Type B pancreatic cell (in vitro differentiated cells): ENCODE data around the gene TBC1D26. TPM values are rescaled to one million over a fixed set of nuclear protein-coding genes. Genes with fewer than 3 reads are reported as not detected.

ENCODE experiments used
- DNase-seq: peaks from one replicate; pipeline ENCODE4 v3.0.0; 2021; ENCODE audit warnings: mixed read lengths; ENCODE audit not compliant: unreplicated experiment; ENCODE audit errors: extremely low spot score
- H3K27ac Mint-ChIP-seq: 2 replicates; pipeline ENCODE4 v1.8.0; 2021; ENCODE audit warnings: mild to moderate bottlenecking, mixed read lengths
- H3K27me3 Mint-ChIP-seq: 2 replicates; pipeline ENCODE4 v1.8.0; 2021; ENCODE audit warnings: mixed read lengths
- H3K36me3 Mint-ChIP-seq: 2 replicates; pipeline ENCODE4 v1.8.0; 2021; ENCODE audit warnings: mixed read lengths
- H3K4me1 Mint-ChIP-seq: one replicate; pipeline ENCODE4 v1.8.0; 2021; ENCODE audit warnings: mixed read lengths; ENCODE audit not compliant: unreplicated experiment
- H3K4me3 Mint-ChIP-seq: 2 replicates; pipeline ENCODE4 v1.8.0; 2021; ENCODE audit warnings: mild to moderate bottlenecking, mixed read lengths
- H3K9me3 Mint-ChIP-seq: 2 replicates; pipeline ENCODE4 v1.8.0; 2021; ENCODE audit warnings: mixed read lengths
- total RNA-seq: library from RNA; stranded (reverse); gene quantifications from 2 replicates; pipeline ENCODE4 v1.2.1, GENCODE V29; 2021; ENCODE audit warnings: low replicate concordance
- TF ChIP-seq, protein P1 (sequence below): fragments of 200-600 bp; sonication (generic); conservative IDR thresholded peaks from 2 replicates; pipeline ENCODE4 v1.5.0; 2021; ENCODE audit warnings: antibody characterized with exemption, mild to moderate bottlenecking

TBC1D26 gene
- total RNA-seq, 1 donor from 2014 or later: 0.46 TPM

DNA sequence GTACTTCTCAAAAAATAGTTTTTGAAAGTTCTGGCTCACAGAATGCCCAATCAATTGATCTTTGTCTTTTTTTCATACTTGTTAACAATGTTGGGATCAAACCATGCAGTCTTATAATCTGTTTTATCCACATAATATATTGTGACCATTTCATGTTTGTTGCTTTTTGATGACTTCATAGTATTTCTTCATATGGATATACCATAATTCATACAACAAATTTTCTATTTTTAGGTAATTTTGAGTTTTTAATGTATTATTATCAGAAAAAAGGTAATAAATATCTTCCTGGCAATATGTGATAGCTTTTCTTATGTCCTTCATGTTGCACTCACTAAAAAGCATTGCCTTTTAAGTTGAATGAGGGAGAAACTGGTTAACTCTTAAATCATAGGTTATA lies 44.8 kb downstream of the TBC1D26 start:
- no peaks in the 10 kb centered on the region for H3K27me3 Mint-ChIP-seq
- H3K36me3 Mint-ChIP-seq: no peaks in the 10 kb centered on the region
- TF ChIP-seq, protein P1, sequence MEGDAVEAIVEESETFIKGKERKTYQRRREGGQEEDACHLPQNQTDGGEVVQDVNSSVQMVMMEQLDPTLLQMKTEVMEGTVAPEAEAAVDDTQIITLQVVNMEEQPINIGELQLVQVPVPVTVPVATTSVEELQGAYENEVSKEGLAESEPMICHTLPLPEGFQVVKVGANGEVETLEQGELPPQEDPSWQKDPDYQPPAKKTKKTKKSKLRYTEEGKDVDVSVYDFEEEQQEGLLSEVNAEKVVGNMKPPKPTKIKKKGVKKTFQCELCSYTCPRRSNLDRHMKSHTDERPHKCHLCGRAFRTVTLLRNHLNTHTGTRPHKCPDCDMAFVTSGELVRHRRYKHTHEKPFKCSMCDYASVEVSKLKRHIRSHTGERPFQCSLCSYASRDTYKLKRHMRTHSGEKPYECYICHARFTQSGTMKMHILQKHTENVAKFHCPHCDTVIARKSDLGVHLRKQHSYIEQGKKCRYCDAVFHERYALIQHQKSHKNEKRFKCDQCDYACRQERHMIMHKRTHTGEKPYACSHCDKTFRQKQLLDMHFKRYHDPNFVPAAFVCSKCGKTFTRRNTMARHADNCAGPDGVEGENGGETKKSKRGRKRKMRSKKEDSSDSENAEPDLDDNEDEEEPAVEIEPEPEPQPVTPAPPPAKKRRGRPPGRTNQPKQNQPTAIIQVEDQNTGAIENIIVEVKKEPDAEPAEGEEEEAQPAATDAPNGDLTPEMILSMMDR: no peak
- H3K9me3 Mint-ChIP-seq: peaks cover 23% of the 10 kb centered on the region
- no peaks in the 10 kb centered on the region for H3K4me1 Mint-ChIP-seq
- H3K27ac Mint-ChIP-seq: no peak overlapping the region
- no peak overlapping the region for H3K4me3 Mint-ChIP-seq
- no peak for DNase-seq

DNA sequence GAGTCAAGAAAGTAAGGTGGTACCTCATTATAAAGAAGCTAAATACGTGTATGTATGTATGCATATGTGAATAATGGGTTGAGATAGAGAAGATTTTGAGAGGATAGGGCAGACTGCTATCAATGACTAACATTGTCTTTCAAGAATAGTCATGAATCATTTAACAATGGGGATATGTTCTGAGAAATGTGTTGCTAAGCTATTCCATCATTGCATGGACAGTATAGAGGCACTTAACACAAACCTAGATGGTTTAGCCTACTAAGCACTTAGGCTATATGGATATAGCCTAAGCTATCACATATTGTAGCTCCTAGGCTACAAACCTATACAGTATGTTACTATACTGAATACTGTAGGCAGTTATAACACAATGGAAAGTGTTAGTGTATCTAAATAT lies 45.2 kb downstream of the TBC1D26 start:
- Mint-ChIP-seq H3K36me3 (no peaks in the 10 kb centered on the region), H3K9me3 (peaks cover 23% of the 10 kb centered on the region), H3K27me3 (no peaks in the 10 kb centered on the region), H3K4me1 (no peaks in the 10 kb centered on the region), H3K27ac (no peak overlapping the region), H3K4me3 (no peak overlapping the region)
- TF ChIP-seq, protein P1: no peak
- no peak for DNase-seq

DNA sequence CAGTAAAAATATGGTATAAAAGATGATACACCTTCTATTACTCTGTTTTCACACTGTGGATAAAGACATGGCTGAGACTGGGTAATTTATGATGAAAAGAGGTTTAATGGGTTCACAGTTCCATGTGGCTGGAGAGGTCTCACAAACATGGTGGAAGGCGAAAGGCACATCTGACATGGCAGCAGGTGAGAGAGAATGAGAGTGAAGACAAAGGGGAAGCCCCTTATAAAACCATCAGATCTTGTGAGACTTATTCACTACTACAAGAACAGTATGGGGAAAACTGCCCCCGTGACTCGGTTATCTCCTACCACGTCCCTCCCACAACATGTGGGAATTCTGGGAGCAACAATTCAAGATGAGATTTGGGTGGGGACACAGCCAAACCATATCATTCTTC lies 45.6 kb downstream of the TBC1D26 start:
- no peak for DNase-seq
- Mint-ChIP-seq H3K27ac (no peak overlapping the region), H3K4me3 (no peak overlapping the region), H3K4me1 (no peaks in the 10 kb centered on the region), H3K36me3 (no peaks in the 10 kb centered on the region), H3K9me3 (peaks cover 23% of the 10 kb centered on the region), H3K27me3 (no peaks in the 10 kb centered on the region)
- TF ChIP-seq, protein P1: no peak

DNA sequence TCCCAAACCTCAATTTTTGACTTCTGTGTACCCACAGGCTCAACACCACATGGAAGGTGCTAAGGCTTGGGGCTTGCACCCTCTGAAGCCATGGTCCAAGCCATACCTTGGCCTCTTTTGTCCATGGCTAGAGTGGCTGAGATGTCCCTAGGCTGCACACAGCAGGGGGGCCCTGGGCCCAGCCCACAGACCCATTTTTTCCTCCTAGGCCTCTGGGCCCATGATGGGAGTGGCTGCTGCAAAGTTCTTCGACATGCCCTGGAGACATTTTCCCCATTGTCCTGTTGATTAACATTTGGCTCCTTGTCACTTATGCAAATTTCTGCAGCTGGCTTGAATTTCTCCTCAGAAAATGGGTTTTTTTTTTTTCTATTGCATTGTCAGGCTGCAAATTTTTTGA lies 47.0 kb downstream of the TBC1D26 start:
- no peaks in the 10 kb centered on the region for H3K36me3 Mint-ChIP-seq

DNA sequence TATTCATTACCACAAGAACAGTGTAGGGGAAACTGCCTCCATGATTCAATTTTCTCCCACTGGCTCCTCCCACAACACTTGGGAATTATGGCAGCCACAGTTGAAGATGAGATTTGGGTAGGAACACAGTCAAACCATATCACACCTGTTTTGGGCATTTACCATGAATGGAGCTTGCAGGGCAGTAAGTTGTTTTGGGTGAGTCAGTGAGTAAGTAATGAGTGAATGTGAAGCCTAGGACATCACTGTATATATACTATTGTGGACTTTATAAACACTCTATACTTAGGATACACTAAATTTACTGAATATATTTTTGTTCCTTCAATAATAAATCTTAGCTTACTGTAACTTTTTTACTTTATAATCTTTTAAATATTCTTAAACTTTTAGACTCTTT lies 48.1 kb downstream of the TBC1D26 start:
- no peaks in the 10 kb centered on the region for H3K36me3 Mint-ChIP-seq
- TF ChIP-seq, protein P1: no peak
- no peaks in the 10 kb centered on the region for H3K4me1 Mint-ChIP-seq
- DNase-seq: no peak
- H3K4me3 Mint-ChIP-seq: no peak overlapping the region
- H3K27ac Mint-ChIP-seq: no peak overlapping the region
- H3K9me3 Mint-ChIP-seq: peaks cover 23% of the 10 kb centered on the region
- H3K27me3 Mint-ChIP-seq: no peaks in the 10 kb centered on the region

More for the DNA sequence above, 47.0 kb downstream of the TBC1D26 start:
- no peak overlapping the region for H3K4me3 Mint-ChIP-seq
- H3K27me3 Mint-ChIP-seq: no peaks in the 10 kb centered on the region
- no peak overlapping the region for H3K27ac Mint-ChIP-seq
- H3K4me1 Mint-ChIP-seq: no peaks in the 10 kb centered on the region
- peaks cover 23% of the 10 kb centered on the region for H3K9me3 Mint-ChIP-seq
- no peak for DNase-seq
- TF ChIP-seq, protein P1: no peak

DNA sequence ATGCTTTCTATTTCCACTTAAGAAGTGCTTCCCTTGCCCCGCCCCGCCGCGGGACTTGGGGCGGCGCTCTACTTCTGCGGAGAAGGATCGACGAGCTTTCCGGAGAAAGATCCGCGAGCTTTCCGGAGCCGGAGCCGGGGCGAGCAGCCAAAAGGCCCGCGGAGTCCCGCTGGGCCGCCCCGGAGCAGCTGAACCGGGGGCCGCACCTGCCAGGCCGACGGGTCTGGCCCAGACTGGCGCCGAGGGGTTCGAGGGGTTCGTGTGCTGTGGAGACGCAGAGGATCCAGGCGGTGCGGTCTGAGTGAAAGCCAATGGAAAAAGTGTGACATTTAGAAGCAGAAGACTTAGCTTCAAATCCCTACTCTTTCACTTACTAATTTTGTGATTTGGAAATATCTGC lies 50.8 kb downstream of the TBC1D26 start:
- H3K4me1 Mint-ChIP-seq: peaks cover 4% of the 10 kb centered on the region
- H3K27me3 Mint-ChIP-seq: no peaks in the 10 kb centered on the region
- TF ChIP-seq, protein P1: no peak
- H3K9me3 Mint-ChIP-seq: peaks cover 13% of the 10 kb centered on the region
- no peak overlapping the region for H3K4me3 Mint-ChIP-seq
- no peaks in the 10 kb centered on the region for H3K36me3 Mint-ChIP-seq
- no peak overlapping the region for H3K27ac Mint-ChIP-seq
- DNase-seq: no peak
